MCF 10A (cell line): Measurements from ENCODE around the gene BUD31. TPM values are rescaled to one million over a fixed set of nuclear protein-coding genes. Genes with fewer than 3 reads are reported as not detected.

Experiments used
- BruUV-seq: library from RNA; stranded (reverse); fragments of 400-500 nt; replicated peaks from 2 replicates; lab custom pipeline; 2021; lab: Mats Ljungman, UMichigan
- CTCF ChIA-PET: fragments of 300-600 bp; sonication (Branson Sonifier 250); formaldehyde crosslinking; extraction: SDS; loops from one replicate; lab custom pipeline; 2021; ENCODE audit warnings: antibody characterized with exemption, inconsistent platforms; lab: Yijun Ruan, JAX
- POLR2A ChIA-PET: fragments of 300-600, 350-650 bp; sonication (Branson Sonifier 250); formaldehyde crosslinking; extraction: SDS; loops from one replicate; lab custom pipeline; 2020; ENCODE audit warnings: antibody characterized with exemption, inconsistent platforms; lab: Yijun Ruan, JAX
- DNase-seq: peaks from one replicate; pipeline ENCODE4 v3.0.0-alpha.2; 2018; ENCODE audit not compliant: unreplicated experiment
- H3K27ac Mint-ChIP-seq: one replicate; pipeline ENCODE4 v1.8.0; 2022; ENCODE audit warnings: mild to moderate bottlenecking, low read depth, mixed read lengths; ENCODE audit not compliant: unreplicated experiment
- H3K27me3 Mint-ChIP-seq: one replicate; pipeline ENCODE4 v1.8.0; 2022; ENCODE audit warnings: mixed read lengths; ENCODE audit not compliant: insufficient read depth, unreplicated experiment
- H3K36me3 Mint-ChIP-seq: one replicate; pipeline ENCODE4 v1.8.0; 2022; ENCODE audit warnings: mild to moderate bottlenecking, moderate library complexity, mixed read lengths; ENCODE audit not compliant: insufficient read depth, unreplicated experiment
- H3K4me1 Mint-ChIP-seq: one replicate; pipeline ENCODE4 v1.8.0; 2022; ENCODE audit warnings: mixed read lengths; ENCODE audit not compliant: insufficient read depth, unreplicated experiment
- H3K4me3 Mint-ChIP-seq: one replicate; pipeline ENCODE4 v1.8.0; 2022; ENCODE audit warnings: mild to moderate bottlenecking, moderate library complexity, mixed read lengths; ENCODE audit not compliant: unreplicated experiment
- H3K9me3 Mint-ChIP-seq: one replicate; pipeline ENCODE4 v1.8.0; 2022; ENCODE audit warnings: mixed read lengths; ENCODE audit not compliant: unreplicated experiment
- CTCF ChIP-seq: fragments of 200-600 bp; IDR thresholded peaks from one replicate; pipeline ENCODE4 v1.8.0; 2022; ENCODE audit warnings: antibody characterized with exemption, mild to moderate bottlenecking; ENCODE audit not compliant: unreplicated experiment
- intact Hi-C: fragments of 100-400 bp; cut with micrococcal nuclease; formaldehyde crosslinking; loops from 2 replicates; pipeline ENCODE4 v1.14.1; 2022
- total RNA-seq: library from RNA; stranded (reverse); gene quantifications from 2 replicates; pipeline ENCODE4 v1.2.3, GENCODE V29; 2022

The BUD31 gene
- total RNA-seq, 1 experiment from 2014 or later: 224 TPM

GRCh38 chr7:99404235-99404976 is 4.4 kb upstream of the BUD31 start:
- H3K4me3 Mint-ChIP-seq: no peak overlapping the region
- H3K4me1 Mint-ChIP-seq: peaks cover 20% of the 10 kb centered on the region
- no peak for DNase-seq
- ChIA-PET POLR2A (no interaction called here), CTCF (interaction anchor here (0.6 kb wide), 1 partner anchor 275 kb away, joined by 3 read pairs; no protein-coding TSS in a partner anchor)
- no peaks in the 10 kb centered on the region for H3K27me3 Mint-ChIP-seq
- no peaks in the 10 kb centered on the region for H3K9me3 Mint-ChIP-seq
- TF ChIP-seq CTCF: no peak
- BruUV-seq: no TSS peak
- peak overlapping the region; percentile 16 for H3K27ac Mint-ChIP-seq
- intact Hi-C loops: no loop called here
- H3K36me3 Mint-ChIP-seq: peaks cover 70% of the 10 kb centered on the region

- ChIA-PET CTCF (no interaction called here), POLR2A (no interaction called here)
- H3K9me3 Mint-ChIP-seq: no peaks in the 10 kb centered on the region
- no peak for TF ChIP-seq CTCF
- H3K36me3 Mint-ChIP-seq: peaks cover 66% of the 10 kb centered on the region
- no peak for DNase-seq
- intact Hi-C loops: no loop called here
- H3K4me1 Mint-ChIP-seq: peaks cover 20% of the 10 kb centered on the region
- no peak overlapping the region for H3K27ac Mint-ChIP-seq
- BruUV-seq: no TSS peak
- no peaks in the 10 kb centered on the region for H3K27me3 Mint-ChIP-seq
- H3K4me3 Mint-ChIP-seq: no peak overlapping the region
Observed at GRCh38 chr7:99404977-99405320, 3.8 kb upstream of the BUD31 start.

- CTCF ChIA-PET: interaction anchor here (0.5 to 1.6 kb wide), 3 partner anchors 8 to 431 kb away, joined by 3 to 6 read pairs (median 4); no protein-coding TSS in a partner anchor
Observed at GRCh38 chr7:99406557-99406956, 2.2 kb upstream of the BUD31 start.

More at GRCh38 chr7:99406557-99406956, 2.2 kb upstream of the BUD31 start:
- intact Hi-C loops: no loop called here
- no TSS peak for BruUV-seq
- Mint-ChIP-seq H3K36me3 (peaks cover 66% of the 10 kb centered on the region), H3K27ac (no peak overlapping the region), H3K9me3 (no peaks in the 10 kb centered on the region), H3K27me3 (no peaks in the 10 kb centered on the region), H3K4me1 (peaks cover 30% of the 10 kb centered on the region), H3K4me3 (peak overlapping the region; percentile 97)
- TF ChIP-seq CTCF: no peak
- POLR2A ChIA-PET: interaction anchor here (0.6 to 4.0 kb wide), 11 partner anchors 7 to 307 kb away, joined by 3 to 46 read pairs (median 5); no protein-coding TSS in a partner anchor
- no peak for DNase-seq
